K562 (cell line): ENCODE results near the gene USHBP1. TPM values are rescaled to one million over a fixed set of nuclear protein-coding genes. Genes with fewer than 3 reads are reported as not detected.

Source experiments
- ATAC-seq: fragments of 200-7000 bp; cut with Tn5 transposase; 3 replicates; pipeline ENCODE4 v1.9.1; 2020; ENCODE audit warnings: moderate library complexity
- BruUV-seq: library from RNA; stranded (reverse); fragments of 400-500 nt; replicated peaks from 2 replicates; lab custom pipeline; 2021; lab: Mats Ljungman, UMichigan
- CTCF ChIA-PET: fragments of 300-600 bp; formaldehyde crosslinking; extraction: SDS; loops from one replicate; lab custom pipeline; 2021; ENCODE audit warnings: low intra/inter-chr PET ratio; lab: Yijun Ruan, JAX
- POLR2A ChIA-PET: fragments of 300-600, 350-650 bp; sonication (Branson Sonifier 250); formaldehyde crosslinking; extraction: SDS; loops from one replicate; lab custom pipeline; 2021; ENCODE audit warnings: antibody characterized with exemption, inconsistent platforms; lab: Yijun Ruan, JAX
- DNase-seq, 4 experiments: peaks; one replicate each; pipeline versions ENCODE4 v3.0.0 to v3.0.0-alpha.2; 2011 to 2018; ENCODE audit warnings: low spot score in 3 of 4, mixed read lengths in 3 of 4; ENCODE audit errors: extremely low read depth in 1 of 4
- FAIRE-seq: peaks from 2 replicates; lab custom pipeline; 2011; peaks lifted over from hg19 to GRCh38; lab: Jason Lieb, UNC
- H2AFZ ChIP-seq: 2 replicates; pipeline ENCODE4 v1.6.0; 2011; ENCODE audit warnings: low read depth, low read length, control low read depth, inconsistent platforms
- H3K27ac ChIP-seq: fragments of 200-600 bp; 3 replicates; pipeline ENCODE4 v1.8.0; 2011; ENCODE audit warnings: low read depth, mild to moderate bottlenecking, control low read depth, inconsistent platforms, low read length, moderate library complexity, mixed read lengths; ENCODE audit errors: extremely low read depth
- H3K27me3 ChIP-seq, 2 experiments: fragments of 300-600 bp in 1 of 2; 2 replicates in 1 of 2; 3 replicates in 1 of 2; pipeline versions ENCODE4 v1.6.0 to v1.8.0; 2011; ENCODE audit warnings: inconsistent platforms in 2 of 2, low read length in 2 of 2, mild to moderate bottlenecking in 1 of 2, mixed read lengths in 1 of 2, moderate library complexity in 1 of 2; ENCODE audit not compliant: control insufficient read depth in 2 of 2, insufficient read depth in 2 of 2
- H3K36me3 ChIP-seq: fragments of 300-600 bp; 3 replicates; pipeline ENCODE4 v1.8.0; 2011; ENCODE audit warnings: mild to moderate bottlenecking, low read length, inconsistent platforms; ENCODE audit not compliant: control insufficient read depth, insufficient read depth
- H3K4me1 ChIP-seq, 2 experiments: fragments of 200-600 bp in 1 of 2; replicated peaks in 1 of 2; 2 replicates in 1 of 2; 3 replicates in 1 of 2; pipeline versions ENCODE4 v1.5.1 to v1.8.0; 2011; ENCODE audit warnings: inconsistent platforms in 2 of 2, low read length in 2 of 2, mild to moderate bottlenecking in 1 of 2, mixed read lengths in 1 of 2, moderate library complexity in 1 of 2; ENCODE audit not compliant: control insufficient read depth in 2 of 2, insufficient read depth in 2 of 2
- H3K4me2 ChIP-seq: 2 replicates; pipeline ENCODE4 v1.6.1; 2011; ENCODE audit warnings: low read length, control low read depth, inconsistent platforms, mixed read lengths; ENCODE audit not compliant: insufficient read depth
- H3K4me3 ChIP-seq: fragments of 200-600 bp; sonication (generic), shearing (Covaris generic); 2 replicates; pipeline ENCODE4 v1.5.1; 2016; ENCODE audit warnings: control low read depth, inconsistent platforms
- H3K79me2 ChIP-seq: fragments of 200-600 bp; 3 replicates; pipeline ENCODE4 v1.8.0; 2011; ENCODE audit warnings: low read length, inconsistent platforms; ENCODE audit not compliant: control insufficient read depth, insufficient read depth
- H3K9ac ChIP-seq, 2 experiments: 2 replicates each; pipeline versions ENCODE4 v1.6.0 to v1.6.1; 2011; ENCODE audit warnings: low read depth in 2 of 2, low read length in 2 of 2, control low read depth in 1 of 2, inconsistent platforms in 1 of 2, mild to moderate bottlenecking in 1 of 2, mixed read lengths in 1 of 2; ENCODE audit not compliant: insufficient read depth in 1 of 2
- H3K9me1 ChIP-seq: one replicate; pipeline ENCODE4 v1.6.0; 2011; ENCODE audit warnings: inconsistent platforms, mild to moderate bottlenecking, low read length, moderate library complexity; ENCODE audit not compliant: control insufficient read depth, insufficient read depth
- H3K9me3 ChIP-seq: replicated peaks from 2 replicates; pipeline ENCODE4 v1.5.1; 2011; ENCODE audit warnings: low read depth, low read length, inconsistent platforms; ENCODE audit not compliant: control insufficient read depth, insufficient read depth
- H4K20me1 ChIP-seq: replicated peaks from 2 replicates; pipeline ENCODE4 v1.6.1; 2011; ENCODE audit warnings: low read length, inconsistent platforms, mixed read lengths; ENCODE audit not compliant: control insufficient read depth, insufficient read depth
- E2F6 ChIP-seq, 2 experiments: IDR thresholded peaks; 2 replicates each; pipeline ENCODE4 v1.6.1; 2011; ENCODE audit warnings: borderline replicate concordance in 1 of 2, control low read depth in 1 of 2, low read depth in 1 of 2, low read length in 1 of 2, mild to moderate bottlenecking in 1 of 2, mixed read lengths in 1 of 2, moderate library complexity in 1 of 2; ENCODE audit not compliant: insufficient read depth in 1 of 2, insufficient read length in 1 of 2, poor library complexity in 1 of 2, severe bottlenecking in 1 of 2; ENCODE audit errors: extremely low read depth in 1 of 2
- GATA2 ChIP-seq: sonication (generic); formaldehyde crosslinking; IDR thresholded peaks from 2 replicates; pipeline ENCODE4 v1.4.0; 2020; ENCODE audit warnings: mild to moderate bottlenecking, missing genetic modification reagents
- HMGN3 ChIP-seq: IDR thresholded peaks from 2 replicates; pipeline ENCODE4 v1.6.1; 2011; ENCODE audit warnings: borderline replicate concordance, low read depth, mild to moderate bottlenecking, mixed read lengths, low read length; ENCODE audit not compliant: insufficient read length; ENCODE audit errors: extremely low read depth
- MTA2 ChIP-seq: fragments of 450-650 bp; IDR thresholded peaks from 2 replicates; pipeline ENCODE4 v1.6.1; 2016; ENCODE audit warnings: low read depth
- POU5F1 ChIP-seq: fragments of 150-350 bp; IDR thresholded peaks from 2 replicates; pipeline ENCODE4 v1.6.1; 2014; ENCODE audit warnings: borderline replicate concordance, low read length, low read depth, mild to moderate bottlenecking; ENCODE audit not compliant: partially characterized antibody
- PTBP1 ChIP-seq: fragments of 200-400 bp; formaldehyde crosslinking; IDR thresholded peaks from 2 replicates; pipeline ENCODE4 v1.6.1; 2017; ENCODE audit warnings: low read depth, low read length
- RBBP5 ChIP-seq: fragments of 200-600 bp; sonication (generic); IDR thresholded peaks from 2 replicates; pipeline ENCODE4 v1.6.1; 2012; ENCODE audit warnings: borderline replicate concordance, mild to moderate bottlenecking, low read length, control low read depth, inconsistent platforms; ENCODE audit not compliant: insufficient read depth, poor library complexity, severe bottlenecking
- RBFOX2 ChIP-seq: fragments of 200-400 bp; formaldehyde crosslinking; IDR thresholded peaks from 2 replicates; pipeline ENCODE4 v1.6.1; 2017; ENCODE audit warnings: low read depth, mild to moderate bottlenecking, low read length, moderate library complexity
- SMAD1 ChIP-seq: fragments of 150-350 bp; IDR thresholded peaks from 2 replicates; pipeline ENCODE4 v1.6.1; 2014; ENCODE audit warnings: low read length, low read depth; ENCODE audit not compliant: partially characterized antibody
- SREBF1 ChIP-seq: fragments of 150-350 bp; IDR thresholded peaks from 2 replicates; pipeline ENCODE4 v1.6.1; 2014; ENCODE audit warnings: antibody characterized with exemption, low read depth, low read length, borderline replicate concordance
- ZNF384 ChIP-seq: IDR thresholded peaks from 2 replicates; pipeline ENCODE4 v1.6.1; 2012; ENCODE audit warnings: low read depth, low read length, improper control_type of control experiment
- ZNF57 ChIP-seq: fragments of 450-650 bp; formaldehyde crosslinking; IDR thresholded peaks from 2 replicates; pipeline ENCODE4 v1.4.0; 2020; ENCODE audit warnings: mild to moderate bottlenecking, moderate library complexity
- WGBS: fragments of 100-300 bp; shearing (Covaris generic); methylation state at CpG from one replicate; pipeline ENCODE4 v1.1.6; 2016; ENCODE audit warnings: low coverage, mixed read lengths; ENCODE audit not compliant: insufficient coverage; ENCODE audit errors: missing lambda C conversion rate; 5-methylcytosine and 5-hydroxymethylcytosine counted together
- in situ Hi-C: fragments of 300-500 bp; cut with MboI; formaldehyde crosslinking; loops from 4 replicates; pipeline ENCODE4 v1.15.0; 2018; ENCODE audit warnings: inconsistent platforms, mixed read lengths
- intact Hi-C: fragments of 100-400 bp; cut with micrococcal nuclease; formaldehyde crosslinking; loops from 2 replicates; pipeline ENCODE4 v1.14.2; 2022
- polyA plus RNA-seq, 8 experiments: library from polyadenylated mRNA; depleted of rRNA in 4 of 8; stranded (reverse) in 5 of 8; unstranded in 3 of 8; fragments of >200 nt; fragmentation: Nextera tagmentation in 2 of 8; fragmentation: Illumina TruSeq in 1 of 8; extraction: Ambion mirVana in 2 of 8; extraction: Trizol in 1 of 8; gene quantifications; 2 replicates each; pipeline versions ENCODE4 v1.2.1 to v1.2.3, GENCODE V29; 2011 to 2014; ENCODE audit warnings: inconsistent platforms in 1 of 8, missing spikeins in 1 of 8
- total RNA-seq, 7 experiments: library from RNA; depleted of rRNA in 6 of 7; stranded (reverse); fragments of >200 nt in 6 of 7; fragmentation: Illumina TruSeq in 2 of 7; extraction: Trizol in 2 of 7; gene quantifications; 2 replicates each; pipeline versions ENCODE4 v1.2.1 to v1.2.3, GENCODE V29; 2011 to 2021; ENCODE audit warnings: low replicate concordance in 1 of 7
- TF ChIP-seq, protein P1 (sequence below): fragments of 250-450 bp; sonication (Bioruptor Pico); IDR thresholded peaks from 2 replicates; pipeline ENCODE4 v1.5.0; 2020; ENCODE audit warnings: mild to moderate bottlenecking
- TF ChIP-seq, protein P2 (sequence below): sonication (generic); formaldehyde crosslinking; IDR thresholded peaks from 2 replicates; pipeline ENCODE4 v1.8.1; 2023; ENCODE audit warnings: mild to moderate bottlenecking, missing genetic modification reagents
- TF ChIP-seq, protein P3 (sequence below), 2 experiments: fragments of 200-800 bp in 1 of 2; sonication (Bioruptor generic) in 1 of 2; sonication (generic) in 1 of 2; formaldehyde crosslinking in 1 of 2; IDR thresholded peaks in 1 of 2; conservative IDR thresholded peaks in 1 of 2; 2 replicates each; pipeline versions ENCODE4 v1.5.0 to v1.6.1; 2016 to 2020; ENCODE audit warnings: missing compliant biosample characterization in 1 of 2, missing genetic modification characterization in 1 of 2, missing genetic modification reagents in 1 of 2

The USHBP1 gene
- total and polyA plus RNA-seq, 9 of the 15 experiments (the other 6 are each of a cell fraction or from before 2014, with no cell fraction given) = 0.03 to 0.10 (median 0.05) TPM; not detected in 5

DNA sequence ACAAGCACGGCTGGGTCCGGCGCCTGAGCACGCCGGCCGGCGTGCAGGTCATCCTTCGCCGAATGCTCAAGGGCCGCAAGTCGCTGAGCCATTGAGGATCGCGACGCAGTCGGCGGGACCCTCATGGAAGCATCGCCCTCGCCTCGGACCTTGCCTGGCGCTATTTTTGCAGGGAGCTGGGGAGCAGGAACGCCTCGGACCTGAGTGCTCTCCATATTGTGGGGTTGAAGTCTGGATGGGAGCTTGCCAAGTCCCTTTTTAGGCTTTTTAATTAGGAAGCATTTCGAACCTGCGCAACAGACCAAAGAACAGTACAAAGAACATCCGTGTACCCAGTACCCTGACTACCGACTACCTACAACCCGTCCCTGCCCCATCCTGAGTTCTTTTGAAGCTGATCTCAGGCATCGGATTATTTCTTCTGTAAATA, 41.8 kb upstream of the USHBP1 start:
- ATAC-seq (no peak), DNase-seq (no peak), FAIRE-seq (peak; percentile 11)
- under 1% methylated on average over 28 of the region's 28 CpGs for WGBS
- no peaks in the 10 kb centered on the region for H3K27me3 ChIP-seq
- H4K20me1 ChIP-seq = 0 out of 2 replicates have a peak, but pooled peaks cover 5% of the 10 kb centered on the region
- H2AFZ ChIP-seq = peak overlapping the region; percentile 85
- CTCF ChIA-PET = interaction anchor here (1.1 kb wide), 1 partner anchor 28 kb away, joined by 3 read pairs; the partner anchor contains the start of gene ANO8
- H3K79me2 ChIP-seq = peaks cover 51% of the 10 kb centered on the region
- H3K9me3 ChIP-seq = no peaks in the 10 kb centered on the region
- no TSS peak for BruUV-seq
- H3K4me2 ChIP-seq = peak overlapping the region; percentile 94
- H3K9me1 ChIP-seq = no peaks in the 10 kb centered on the region
- peak overlapping the region; percentile 58 for H3K4me3 ChIP-seq
- intact Hi-C loops (no loop called here), in situ Hi-C loops (no loop called here)
- H3K36me3 ChIP-seq = peaks cover 16% of the 10 kb centered on the region
- H3K27ac ChIP-seq = peak overlapping the region; percentile 86
- H3K4me1 ChIP-seq = peaks cover 32 to 68% of the 10 kb centered on the region in 2 experiments; a peak in 4 of 5 replicates
- POLR2A ChIA-PET = interaction anchor here (0.7 to 7.7 kb wide), 4 partner anchors 18 to 975 kb away, joined by 4 to 78 read pairs (median 4); partner anchors contain the start of genes ANO8 and JUND
- peak overlapping the region; percentile 84 to 94 for H3K9ac ChIP-seq
- no peak for TF ChIP-seq MTA2
- TF ChIP-seq, protein P1, sequence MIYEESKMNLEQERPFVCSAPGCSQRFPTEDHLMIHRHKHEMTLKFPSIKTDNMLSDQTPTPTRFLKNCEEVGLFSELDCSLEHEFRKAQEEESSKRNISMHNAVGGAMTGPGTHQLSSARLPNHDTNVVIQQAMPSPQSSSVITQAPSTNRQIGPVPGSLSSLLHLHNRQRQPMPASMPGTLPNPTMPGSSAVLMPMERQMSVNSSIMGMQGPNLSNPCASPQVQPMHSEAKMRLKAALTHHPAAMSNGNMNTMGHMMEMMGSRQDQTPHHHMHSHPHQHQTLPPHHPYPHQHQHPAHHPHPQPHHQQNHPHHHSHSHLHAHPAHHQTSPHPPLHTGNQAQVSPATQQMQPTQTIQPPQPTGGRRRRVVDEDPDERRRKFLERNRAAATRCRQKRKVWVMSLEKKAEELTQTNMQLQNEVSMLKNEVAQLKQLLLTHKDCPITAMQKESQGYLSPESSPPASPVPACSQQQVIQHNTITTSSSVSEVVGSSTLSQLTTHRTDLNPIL (CRISPR knock-in tag) = no peak
- TF ChIP-seq HMGN3 = no peak
- no peak for TF ChIP-seq ZNF57 (CRISPR knock-in tag)
- no peak for TF ChIP-seq PTBP1
- no peak for TF ChIP-seq ZNF384
- TF ChIP-seq RBFOX2 = peak; percentile 10
- TF ChIP-seq SMAD1 = no peak
- no peak for TF ChIP-seq POU5F1
- peak; percentile 74 for TF ChIP-seq RBBP5
- TF ChIP-seq, protein P2, sequence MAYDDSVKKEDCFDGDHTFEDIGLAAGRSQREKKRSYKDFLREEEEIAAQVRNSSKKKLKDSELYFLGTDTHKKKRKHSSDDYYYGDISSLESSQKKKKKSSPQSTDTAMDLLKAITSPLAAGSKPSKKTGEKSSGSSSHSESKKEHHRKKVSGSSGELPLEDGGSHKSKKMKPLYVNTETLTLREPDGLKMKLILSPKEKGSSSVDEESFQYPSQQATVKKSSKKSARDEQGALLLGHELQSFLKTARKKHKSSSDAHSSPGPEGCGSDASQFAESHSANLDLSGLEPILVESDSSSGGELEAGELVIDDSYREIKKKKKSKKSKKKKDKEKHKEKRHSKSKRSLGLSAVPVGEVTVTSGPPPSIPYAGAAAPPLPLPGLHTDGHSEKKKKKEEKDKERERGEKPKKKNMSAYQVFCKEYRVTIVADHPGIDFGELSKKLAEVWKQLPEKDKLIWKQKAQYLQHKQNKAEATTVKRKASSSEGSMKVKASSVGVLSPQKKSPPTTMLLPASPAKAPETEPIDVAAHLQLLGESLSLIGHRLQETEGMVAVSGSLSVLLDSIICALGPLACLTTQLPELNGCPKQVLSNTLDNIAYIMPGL (CRISPR knock-in tag) = no peak
- no peak for TF ChIP-seq GATA2 (CRISPR knock-in tag)
- peak; percentile 58 to 76 for TF ChIP-seq E2F6 (IDR thresholded peaks at IDR 0.05; ENCODE audit: borderline replicate concordance in 1 of 2, extremely low read depth in 1 of 2, insufficient read depth in 1 of 2, insufficient read length in 1 of 2, low read depth in 1 of 2, low read length in 1 of 2, poor library complexity in 1 of 2, severe bottlenecking in 1 of 2)
- TF ChIP-seq, protein P3, sequence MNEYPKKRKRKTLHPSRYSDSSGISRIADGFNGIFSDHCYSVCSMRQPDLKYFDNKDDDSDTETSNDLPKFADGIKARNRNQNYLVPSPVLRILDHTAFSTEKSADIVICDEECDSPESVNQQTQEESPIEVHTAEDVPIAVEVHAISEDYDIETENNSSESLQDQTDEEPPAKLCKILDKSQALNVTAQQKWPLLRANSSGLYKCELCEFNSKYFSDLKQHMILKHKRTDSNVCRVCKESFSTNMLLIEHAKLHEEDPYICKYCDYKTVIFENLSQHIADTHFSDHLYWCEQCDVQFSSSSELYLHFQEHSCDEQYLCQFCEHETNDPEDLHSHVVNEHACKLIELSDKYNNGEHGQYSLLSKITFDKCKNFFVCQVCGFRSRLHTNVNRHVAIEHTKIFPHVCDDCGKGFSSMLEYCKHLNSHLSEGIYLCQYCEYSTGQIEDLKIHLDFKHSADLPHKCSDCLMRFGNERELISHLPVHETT (CRISPR knock-in tag; conservative IDR thresholded peaks at IDR 0.05 in 1 of 2, IDR thresholded peaks at IDR 0.05 in 1 of 2) = no peak
- no peak for TF ChIP-seq SREBF1
